PFSK-1 (cell line): ENCODE data around the gene ZNF775.

Experiments used
- POLR2AphosphoS5 ChIP-seq: IDR thresholded peaks from 2 replicates; pipeline ENCODE4 v1.6.1; 2012; ENCODE audit warnings: low read depth, mild to moderate bottlenecking, control low read depth, low read length, moderate library complexity
- REST ChIP-seq, 2 experiments: IDR thresholded peaks; 2 replicates each; pipeline versions ENCODE4 v1.6.1 to v1.8.0; 2011 to 2012; ENCODE audit warnings: low read depth in 2 of 2, low read length in 2 of 2, control low read depth in 1 of 2, inconsistent platforms in 1 of 2, mild to moderate bottlenecking in 1 of 2, moderate library complexity in 1 of 2; ENCODE audit not compliant: insufficient read depth in 1 of 2
- SIN3A ChIP-seq: IDR thresholded peaks from 2 replicates; pipeline ENCODE4 v1.6.1; 2012; ENCODE audit warnings: mild to moderate bottlenecking, low read length, moderate library complexity, borderline replicate concordance; ENCODE audit not compliant: insufficient read depth
- TAF1 ChIP-seq: IDR thresholded peaks from 2 replicates; pipeline ENCODE4 v1.6.1; 2012; ENCODE audit warnings: low read length, control low read depth, borderline replicate concordance; ENCODE audit not compliant: insufficient read depth

- no peak for TF ChIP-seq REST (IDR thresholded peaks at IDR 0.05; ENCODE audit: insufficient read depth in 1 of 2, low read depth in 2 of 2, low read length in 2 of 2)
- no peak for TF ChIP-seq POLR2AphosphoS5
- no peak for TF ChIP-seq TAF1
- TF ChIP-seq SIN3A, result no peak
Measured at GRCh38 chr7:150357270-150357669, 21.9 kb upstream of the ZNF775 start.
